Measurements from ENCODE around the gene NPC1. TPM values are rescaled to one million over a fixed set of nuclear protein-coding genes. Genes with fewer than 3 reads are reported as not detected.

NPC1 gene
- polyA plus RNA-seq, 2 of the 4 experiments (the other 2 are of a cell fraction) = 42.5 to 61.4 TPM

DNA sequence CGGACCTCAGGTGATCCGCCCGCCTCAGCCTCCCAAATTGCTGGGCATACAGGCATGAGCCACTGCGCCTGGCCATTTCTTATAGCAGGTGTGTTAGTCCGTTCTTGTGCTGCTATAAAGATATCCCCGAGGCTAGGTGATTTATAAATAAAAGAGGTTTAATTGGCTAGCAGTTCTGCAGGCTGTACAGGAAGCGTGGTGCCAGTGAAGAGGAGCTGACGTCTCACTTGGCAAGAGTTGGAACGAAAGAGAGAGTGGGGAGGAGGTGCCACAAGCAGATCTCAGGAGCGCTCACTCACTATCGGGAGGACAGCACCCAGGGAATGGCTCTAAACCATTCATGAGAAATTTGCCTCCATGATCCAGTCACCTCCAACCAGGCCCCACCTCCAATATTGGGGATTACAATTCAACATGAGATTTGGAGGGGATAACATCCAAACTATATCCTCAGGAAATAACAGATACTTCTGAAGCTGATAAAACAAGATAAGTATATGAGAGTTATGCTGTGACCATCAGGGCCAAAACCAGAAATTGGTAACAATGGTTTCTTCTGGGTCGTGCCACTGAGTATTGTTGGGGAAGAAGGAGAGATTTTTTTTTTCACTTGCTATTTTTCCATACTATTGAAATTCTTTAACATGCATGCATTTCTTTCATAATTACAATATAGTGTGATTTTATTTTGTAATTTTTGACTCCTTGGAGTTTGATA is 90.4 kb downstream of the NPC1 start:
- POLR2A ChIA-PET = no interaction called here
- no peak for FAIRE-seq
- CTCF ChIA-PET = interaction anchor here (0.6 to 1.3 kb wide), 3 partner anchors 150 to 423 kb away, joined by 3 to 4 read pairs (median 4); no protein-coding TSS in a partner anchor
- Histone ChIP-seq H3K4me1 (0 out of 3 replicates have a peak, but pooled peaks cover 3% of the 10 kb centered on the region), H3K4me2 (no peak overlapping the region), H3K9me3 (no peaks in the 10 kb centered on the region), H3K27ac (no peak overlapping the region), H3K4me3 (no peak overlapping the region)
- ATAC-seq = no peak
- DNase-seq (ENCODE audit: low read depth in 1 of 2, low spot score in 1 of 2) = no peak
- WGBS (ENCODE audit: missing lambda C conversion rate) = 78% methylated on average over 12 of the region's 12 CpGs
- TF ChIP-seq ESRRA (IDR thresholded peaks at IDR 0.05; ENCODE audit: borderline replicate concordance, low read length) (no peak), HOXA7 (CRISPR knock-in tag; IDR thresholded peaks at IDR 0.05) (no peak), ZNF302 (CRISPR knock-in tag; IDR thresholded peaks at IDR 0.05) (no peak), ZC3H11A (IDR thresholded peaks at IDR 0.05) (no peak), KDM1A (IDR thresholded peaks at IDR 0.05; ENCODE audit: low read depth) (no peak), HOXB5 (CRISPR knock-in tag; IDR thresholded peaks at IDR 0.05) (no peak), KDM5A (IDR thresholded peaks at IDR 0.05) (no peak), GATA3 (IDR thresholded peaks at IDR 0.05; ENCODE audit: borderline replicate concordance) (no peak), NFE2L2 (conservative IDR thresholded peaks at IDR 0.05; ENCODE audit: low read length) (no peak), ZSCAN20 (CRISPR knock-in tag; IDR thresholded peaks at IDR 0.05) (no peak), MYC (IDR thresholded peaks at IDR 0.05; ENCODE audit: borderline replicate concordance, low read length) (no peak)
- TF ChIP-seq, protein P1, sequence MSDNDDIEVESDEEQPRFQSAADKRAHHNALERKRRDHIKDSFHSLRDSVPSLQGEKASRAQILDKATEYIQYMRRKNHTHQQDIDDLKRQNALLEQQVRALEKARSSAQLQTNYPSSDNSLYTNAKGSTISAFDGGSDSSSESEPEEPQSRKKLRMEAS (IDR thresholded peaks at IDR 0.05) = no peak
- TF ChIP-seq, protein P2, sequence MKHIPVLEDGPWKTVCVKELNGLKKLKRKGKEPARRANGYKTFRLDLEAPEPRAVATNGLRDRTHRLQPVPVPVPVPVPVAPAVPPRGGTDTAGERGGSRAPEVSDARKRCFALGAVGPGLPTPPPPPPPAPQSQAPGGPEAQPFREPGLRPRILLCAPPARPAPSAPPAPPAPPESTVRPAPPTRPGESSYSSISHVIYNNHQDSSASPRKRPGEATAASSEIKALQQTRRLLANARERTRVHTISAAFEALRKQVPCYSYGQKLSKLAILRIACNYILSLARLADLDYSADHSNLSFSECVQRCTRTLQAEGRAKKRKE (CRISPR knock-in tag; IDR thresholded peaks at IDR 0.05; ENCODE audit: low read depth) = no peak

DNA sequence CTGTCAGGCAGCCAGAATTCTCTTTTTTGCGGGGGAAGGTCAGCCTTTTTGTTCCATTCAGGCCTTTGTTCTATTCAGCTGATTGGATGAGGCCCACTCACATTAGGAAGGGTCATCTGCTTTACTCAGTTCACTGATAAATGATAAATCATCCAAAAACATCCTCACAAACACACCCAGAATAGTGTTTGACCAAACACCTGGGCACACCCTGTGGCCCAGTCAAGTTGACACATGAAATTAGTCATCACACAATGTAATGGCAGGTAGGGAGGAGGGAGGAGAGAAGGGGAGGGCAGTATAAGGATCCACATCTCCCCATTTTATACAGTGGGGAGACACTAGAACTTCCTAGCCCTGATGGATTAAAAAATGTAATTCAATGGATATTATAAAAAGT is 91.3 kb downstream of the NPC1 start:
- ATAC-seq = no peak
- TF ChIP-seq ZFP36 (IDR thresholded peaks at IDR 0.05; ENCODE audit: borderline replicate concordance, partially characterized antibody) (no peak), HOXB13 (CRISPR knock-in tag; IDR thresholded peaks at IDR 0.05; ENCODE audit: low read depth) (no peak), RAD21 (conservative IDR thresholded peaks at IDR 0.05 in 1 of 2, IDR thresholded peaks at IDR 0.05 in 1 of 2) (no peak), MAFK (IDR thresholded peaks at IDR 0.05; ENCODE audit: partially characterized antibody) (no peak), POLR2A (IDR thresholded peaks at IDR 0.05; ENCODE audit: low read length) (no peak), POLR2AphosphoS2 (conservative IDR thresholded peaks at IDR 0.05; ENCODE audit: low read length) (no peak), PHF8 (IDR thresholded peaks at IDR 0.05; ENCODE audit: borderline replicate concordance, low read depth) (no peak), JUNB (IDR thresholded peaks at IDR 0.05) (no peak), EHMT2 (IDR thresholded peaks at IDR 0.05; ENCODE audit: low read depth) (no peak), KDM1A (IDR thresholded peaks at IDR 0.05; ENCODE audit: low read depth) (no peak), CHD4 (IDR thresholded peaks at IDR 0.05; ENCODE audit: borderline replicate concordance) (no peak)
- TF ChIP-seq, protein P3, sequence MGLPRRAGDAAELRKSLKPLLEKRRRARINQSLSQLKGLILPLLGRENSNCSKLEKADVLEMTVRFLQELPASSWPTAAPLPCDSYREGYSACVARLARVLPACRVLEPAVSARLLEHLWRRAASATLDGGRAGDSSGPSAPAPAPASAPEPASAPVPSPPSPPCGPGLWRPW (IDR thresholded peaks at IDR 0.05) = no peak
- Histone ChIP-seq H3K4me2 (no peak overlapping the region), H3K4me1 (0 out of 3 replicates have a peak, but pooled peaks cover 3% of the 10 kb centered on the region), H3K9me3 (no peaks in the 10 kb centered on the region), H3K27ac (no peak overlapping the region), H3K4me3 (no peak overlapping the region)
- FAIRE-seq = no peak
- POLR2A ChIA-PET = no interaction called here
- WGBS (ENCODE audit: missing lambda C conversion rate) = 68% methylated on average over 1 of the region's 1 CpG
- DNase-seq (ENCODE audit: low read depth in 1 of 2, low spot score in 1 of 2) = no peak
- CTCF ChIA-PET = no interaction called here

DNA sequence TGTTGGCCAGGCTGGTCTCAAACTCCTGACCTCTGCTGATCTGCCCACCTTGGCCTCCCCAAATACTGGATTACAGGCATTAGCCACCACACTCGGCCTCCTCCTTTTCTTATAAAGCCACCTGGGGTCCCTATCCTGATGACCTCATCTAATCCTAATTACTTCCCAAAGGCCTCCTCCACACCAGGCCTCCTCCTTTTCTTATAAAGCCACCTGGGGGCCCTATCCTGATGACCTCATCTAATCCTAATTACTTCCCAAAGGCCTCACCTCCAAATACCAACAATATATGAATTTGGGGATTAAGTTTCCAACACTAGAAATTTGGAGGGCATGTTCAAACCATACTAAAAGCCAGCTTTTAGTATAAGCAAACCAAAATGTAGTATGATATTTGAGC is 92.7 kb downstream of the NPC1 start:
- 53% methylated on average over 1 of the region's 1 CpG for WGBS (ENCODE audit: missing lambda C conversion rate)
- ChIA-PET POLR2A (no interaction called here), CTCF (no interaction called here)
- TF ChIP-seq CHD4 (IDR thresholded peaks at IDR 0.05; ENCODE audit: borderline replicate concordance) = no peak
- TF ChIP-seq JUNB (IDR thresholded peaks at IDR 0.05) = no peak
- TF ChIP-seq, protein P4, sequence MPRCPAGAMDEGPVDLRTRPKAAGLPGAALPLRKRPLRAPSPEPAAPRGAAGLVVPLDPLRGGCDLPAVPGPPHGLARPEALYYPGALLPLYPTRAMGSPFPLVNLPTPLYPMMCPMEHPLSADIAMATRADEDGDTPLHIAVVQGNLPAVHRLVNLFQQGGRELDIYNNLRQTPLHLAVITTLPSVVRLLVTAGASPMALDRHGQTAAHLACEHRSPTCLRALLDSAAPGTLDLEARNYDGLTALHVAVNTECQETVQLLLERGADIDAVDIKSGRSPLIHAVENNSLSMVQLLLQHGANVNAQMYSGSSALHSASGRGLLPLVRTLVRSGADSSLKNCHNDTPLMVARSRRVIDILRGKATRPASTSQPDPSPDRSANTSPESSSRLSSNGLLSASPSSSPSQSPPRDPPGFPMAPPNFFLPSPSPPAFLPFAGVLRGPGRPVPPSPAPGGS (IDR thresholded peaks at IDR 0.05) = no peak
- TF ChIP-seq EHF (CRISPR knock-in tag; IDR thresholded peaks at IDR 0.05) = no peak
- TF ChIP-seq, protein P5, sequence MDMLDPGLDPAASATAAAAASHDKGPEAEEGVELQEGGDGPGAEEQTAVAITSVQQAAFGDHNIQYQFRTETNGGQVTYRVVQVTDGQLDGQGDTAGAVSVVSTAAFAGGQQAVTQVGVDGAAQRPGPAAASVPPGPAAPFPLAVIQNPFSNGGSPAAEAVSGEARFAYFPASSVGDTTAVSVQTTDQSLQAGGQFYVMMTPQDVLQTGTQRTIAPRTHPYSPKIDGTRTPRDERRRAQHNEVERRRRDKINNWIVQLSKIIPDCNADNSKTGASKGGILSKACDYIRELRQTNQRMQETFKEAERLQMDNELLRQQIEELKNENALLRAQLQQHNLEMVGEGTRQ (IDR thresholded peaks at IDR 0.05) = no peak
- TF ChIP-seq JUN (IDR thresholded peaks at IDR 0.05) = no peak
- no peak for TF ChIP-seq FOSL2 (IDR thresholded peaks at IDR 0.05)
- TF ChIP-seq FOSL2 (CRISPR knock-in tag; IDR thresholded peaks at IDR 0.05) = no peak
- TF ChIP-seq, protein P6, sequence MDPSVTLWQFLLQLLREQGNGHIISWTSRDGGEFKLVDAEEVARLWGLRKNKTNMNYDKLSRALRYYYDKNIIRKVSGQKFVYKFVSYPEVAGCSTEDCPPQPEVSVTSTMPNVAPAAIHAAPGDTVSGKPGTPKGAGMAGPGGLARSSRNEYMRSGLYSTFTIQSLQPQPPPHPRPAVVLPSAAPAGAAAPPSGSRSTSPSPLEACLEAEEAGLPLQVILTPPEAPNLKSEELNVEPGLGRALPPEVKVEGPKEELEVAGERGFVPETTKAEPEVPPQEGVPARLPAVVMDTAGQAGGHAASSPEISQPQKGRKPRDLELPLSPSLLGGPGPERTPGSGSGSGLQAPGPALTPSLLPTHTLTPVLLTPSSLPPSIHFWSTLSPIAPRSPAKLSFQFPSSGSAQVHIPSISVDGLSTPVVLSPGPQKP (IDR thresholded peaks at IDR 0.05; ENCODE audit: low read depth, low read length) = no peak

More for the DNA sequence above, 92.7 kb downstream of the NPC1 start:
- Histone ChIP-seq H3K4me2 (no peak overlapping the region), H3K4me3 (no peak overlapping the region), H3K27ac (no peak overlapping the region), H3K9me3 (no peaks in the 10 kb centered on the region), H3K4me1 (0 out of 3 replicates have a peak, but pooled peaks cover 3% of the 10 kb centered on the region)
- ATAC-seq (no peak), FAIRE-seq (no peak), DNase-seq (ENCODE audit: low read depth in 1 of 2, low spot score in 1 of 2) (no peak)

All from A549 (cell line).